Measurements from ENCODE around the gene C1orf74.

C1orf74 gene

GRCh38 chr1:209747580-209748262, 36.6 kb downstream of the C1orf74 start:
- peak; percentile 54 for DNase-seq (ENCODE audit: low read depth, low spot score)

- no peak for DNase-seq (ENCODE audit: low read depth, low spot score)
Measured at GRCh38 chr1:209746451-209747165, 37.8 kb downstream of the C1orf74 start.

GRCh38 chr1:209743145-209743482, 41.2 kb downstream of the C1orf74 start:
- DNase-seq (ENCODE audit: low read depth, low spot score), result no peak

- DNase-seq (ENCODE audit: low read depth, low spot score), result no peak
Measured at GRCh38 chr1:209742409-209743144, 41.8 kb downstream of the C1orf74 start.

- DNase-seq (ENCODE audit: low read depth, low spot score), result no peak
Measured at GRCh38 chr1:209741889-209742288, 42.5 kb downstream of the C1orf74 start.

- DNase-seq (ENCODE audit: low read depth, low spot score), result no peak
Measured at GRCh38 chr1:209741193-209741592, 43.2 kb downstream of the C1orf74 start.

GRCh38 chr1:209738270-209738669, 46.1 kb downstream of the C1orf74 start:
- DNase-seq (ENCODE audit: low read depth, low spot score), result no peak

- no peak for DNase-seq (ENCODE audit: low read depth, low spot score)
Measured at GRCh38 chr1:209737118-209737505, 47.2 kb downstream of the C1orf74 start.

- DNase-seq (ENCODE audit: low read depth, low spot score), result no peak
Measured at GRCh38 chr1:209736490-209737117, 47.8 kb downstream of the C1orf74 start.

- no peak for DNase-seq (ENCODE audit: low read depth, low spot score)
Measured at GRCh38 chr1:209733409-209734192, 50.8 kb downstream of the C1orf74 start.

GRCh38 chr1:209732725-209733124, 51.6 kb downstream of the C1orf74 start:
- DNase-seq (ENCODE audit: low read depth, low spot score), result no peak

- no peak for DNase-seq (ENCODE audit: low read depth, low spot score)
Measured at GRCh38 chr1:209729436-209729835, 54.9 kb downstream of the C1orf74 start.

Data from activated naive CD8-positive, alpha-beta T cell treated with anti-CD3 and anti-CD28 coated beads, Interleukin-2, amount 50 U/mL, for 16 hours (primary cell).